Endothelial cell of umbilical vein (primary cell): ENCODE measurements around the gene SQOR.

Experiments
- CTCF ChIP-seq, 2 donors: IDR thresholded peaks; 1 replicate in 1 of 2; 2 replicates in 1 of 2; pipeline ENCODE4 v1.5.1; 2011; ENCODE audit warnings: low read length in 2 of 2, mild to moderate bottlenecking in 2 of 2, moderate library complexity in 2 of 2, control low read depth in 1 of 2, inconsistent platforms in 1 of 2, low read depth in 1 of 2; ENCODE audit not compliant: insufficient read depth in 1 of 2; ENCODE audit errors: extremely low read depth in 1 of 2
- EZH2 ChIP-seq: IDR thresholded peaks from 2 replicates; pipeline ENCODE4 v1.6.1; 2012; ENCODE audit warnings: borderline replicate concordance, low read depth, mild to moderate bottlenecking, moderate library complexity, low read length, inconsistent platforms; ENCODE audit not compliant: severe bottlenecking
- JUN ChIP-seq: IDR thresholded peaks from 2 replicates; pipeline ENCODE4 v1.6.1; 2011; ENCODE audit warnings: borderline replicate concordance, low read depth; ENCODE audit not compliant: insufficient read length, insufficient read depth
- MYC ChIP-seq: IDR thresholded peaks from one replicate; pipeline ENCODE4 v1.6.1; 2011; ENCODE audit warnings: mild to moderate bottlenecking, low read depth, low read length
- POLR2A ChIP-seq: IDR thresholded peaks from 2 replicates; pipeline ENCODE4 v1.6.1; 2012; ENCODE audit warnings: low read depth, mild to moderate bottlenecking, control low read depth, low read length
- POLR2AphosphoS5 ChIP-seq: IDR thresholded peaks from 2 replicates; pipeline ENCODE4 v1.6.1; 2012; ENCODE audit warnings: low read depth, mild to moderate bottlenecking, control low read depth, low read length, moderate library complexity; ENCODE audit not compliant: insufficient read depth
- TF ChIP-seq, protein P1 (sequence below): IDR thresholded peaks from 2 replicates; pipeline ENCODE4 v1.6.1; 2011; ENCODE audit not compliant: insufficient read depth, insufficient read length

- TF ChIP-seq CTCF (IDR thresholded peaks at IDR 0.05; ENCODE audit: extremely low read depth in 1 of 2, insufficient read depth in 1 of 2, low read depth in 1 of 2, low read length in 2 of 2) (no peak), EZH2 (no peak), POLR2AphosphoS5 (no peak), MYC (no peak), POLR2A (no peak), JUN (no peak)
- TF ChIP-seq, protein P1, sequence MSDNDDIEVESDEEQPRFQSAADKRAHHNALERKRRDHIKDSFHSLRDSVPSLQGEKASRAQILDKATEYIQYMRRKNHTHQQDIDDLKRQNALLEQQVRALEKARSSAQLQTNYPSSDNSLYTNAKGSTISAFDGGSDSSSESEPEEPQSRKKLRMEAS, result no peak
Measured at GRCh38 chr15:45594835-45595530, 39.8 kb upstream of the SQOR start.
